CD4-positive, alpha-beta T cell treated with Interleukin-1 beta for 1 hour (primary cell): ENCODE results near the gene ADCY5.

Source experiments
- DNase-seq, 2 donors: peaks; one replicate each; pipeline ENCODE4 v3.0.0-alpha.2; 2020 to 2022

ADCY5 gene

DNA sequence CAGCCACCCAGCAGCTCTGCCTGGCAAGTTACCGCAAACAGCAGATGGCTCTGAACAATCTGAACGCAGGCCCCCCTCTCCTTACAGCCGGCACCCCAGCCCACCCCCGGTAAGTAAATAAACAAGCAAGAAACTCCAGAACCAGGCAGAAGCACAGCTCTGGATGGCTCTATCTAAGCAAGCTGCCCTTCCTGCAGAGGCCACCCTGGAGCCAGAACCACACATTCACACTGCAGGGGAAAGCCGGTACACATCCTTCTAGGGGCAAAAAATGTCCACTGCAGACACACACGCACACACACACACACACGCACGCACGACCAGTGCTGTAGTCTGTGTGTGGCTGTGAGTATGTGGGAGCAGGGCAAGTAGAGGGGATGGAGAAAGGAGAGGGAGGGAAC lies 63.9 kb downstream of the ADCY5 start:
- DNase-seq, result no peak

DNA sequence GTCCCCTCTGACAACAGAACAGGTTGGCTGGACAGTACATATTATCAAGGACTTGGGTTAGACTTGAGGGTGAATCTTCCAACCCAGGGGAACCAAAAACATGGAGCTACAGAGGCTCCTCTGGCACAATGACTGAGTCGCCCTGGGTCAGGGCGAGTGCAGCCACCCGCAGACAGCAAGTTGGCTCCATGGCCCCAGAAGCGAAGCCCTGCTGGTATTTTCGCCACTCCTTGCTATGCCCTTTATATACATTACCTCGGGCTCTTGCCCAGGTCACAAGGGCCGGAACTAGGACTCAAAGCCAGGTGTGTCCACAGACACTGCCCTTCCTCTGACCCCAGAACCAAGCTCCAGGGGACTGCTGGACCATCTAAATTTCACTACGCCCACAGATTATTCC lies 64.6 kb downstream of the ADCY5 start:
- DNase-seq, result no peak

DNA sequence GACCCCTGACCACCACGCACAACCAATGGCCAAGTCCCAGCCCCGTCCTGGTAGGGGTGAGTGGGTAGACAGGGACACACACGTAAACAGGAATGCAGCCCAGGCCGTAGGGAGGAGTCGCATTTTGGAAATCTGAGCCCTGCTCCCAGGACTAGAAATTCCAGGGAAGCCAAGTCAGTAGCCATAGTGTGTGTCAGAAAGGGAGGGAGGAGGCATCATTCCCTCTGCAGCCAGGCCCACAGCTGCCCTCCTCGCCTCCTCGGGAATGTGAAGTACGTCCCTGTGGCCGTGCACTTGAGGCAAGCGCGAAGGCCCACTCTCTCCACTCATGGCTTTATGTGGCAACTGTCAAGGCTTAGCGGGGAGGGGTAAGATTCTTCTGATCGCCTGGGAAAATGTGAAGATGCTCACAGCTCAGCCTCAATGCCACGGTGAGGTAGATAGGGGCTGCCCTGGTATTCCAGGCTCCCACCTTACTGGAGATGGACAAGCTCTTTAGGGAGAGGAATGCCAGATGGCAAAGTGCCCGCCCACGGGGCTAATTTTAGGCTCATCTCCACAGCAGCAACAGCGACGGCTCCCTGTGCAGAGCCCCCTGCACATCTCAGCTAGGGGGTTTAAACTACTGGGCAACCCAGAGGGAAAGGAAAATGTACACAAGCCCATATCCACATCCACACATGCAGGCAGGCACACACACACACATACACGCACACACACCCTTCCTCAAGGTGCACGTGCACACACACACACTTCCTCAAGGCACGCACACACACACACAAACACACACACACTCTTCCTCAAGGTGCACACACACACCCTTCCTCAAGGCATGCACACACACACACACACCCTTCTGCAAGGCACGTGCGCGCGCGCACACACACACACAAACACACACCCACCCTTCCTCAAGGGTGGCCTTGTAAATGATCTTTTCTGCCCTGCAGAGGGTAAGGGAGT lies 65.5 kb downstream of the ADCY5 start:
- no peak for DNase-seq

DNA sequence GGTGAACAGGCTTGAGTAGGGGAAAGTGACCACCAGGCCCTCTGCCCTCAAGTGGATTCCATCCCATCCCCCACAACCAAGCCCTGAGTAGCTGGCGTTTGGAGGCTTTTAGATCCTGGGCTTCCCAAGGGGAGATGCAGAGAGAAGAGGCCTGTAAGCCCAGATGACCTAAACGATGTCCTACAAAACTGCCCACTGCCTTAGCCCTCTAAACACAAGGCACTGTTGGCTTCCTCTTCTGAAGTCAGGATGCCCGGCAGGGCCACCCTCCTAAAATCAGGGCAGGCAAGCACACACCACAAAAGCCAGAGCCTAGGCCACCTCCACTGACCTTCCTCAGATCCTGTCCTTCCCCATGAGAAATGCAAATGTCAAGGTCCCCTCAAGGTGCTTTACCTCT lies 68.6 kb downstream of the ADCY5 start:
- DNase-seq, result no peak

DNA sequence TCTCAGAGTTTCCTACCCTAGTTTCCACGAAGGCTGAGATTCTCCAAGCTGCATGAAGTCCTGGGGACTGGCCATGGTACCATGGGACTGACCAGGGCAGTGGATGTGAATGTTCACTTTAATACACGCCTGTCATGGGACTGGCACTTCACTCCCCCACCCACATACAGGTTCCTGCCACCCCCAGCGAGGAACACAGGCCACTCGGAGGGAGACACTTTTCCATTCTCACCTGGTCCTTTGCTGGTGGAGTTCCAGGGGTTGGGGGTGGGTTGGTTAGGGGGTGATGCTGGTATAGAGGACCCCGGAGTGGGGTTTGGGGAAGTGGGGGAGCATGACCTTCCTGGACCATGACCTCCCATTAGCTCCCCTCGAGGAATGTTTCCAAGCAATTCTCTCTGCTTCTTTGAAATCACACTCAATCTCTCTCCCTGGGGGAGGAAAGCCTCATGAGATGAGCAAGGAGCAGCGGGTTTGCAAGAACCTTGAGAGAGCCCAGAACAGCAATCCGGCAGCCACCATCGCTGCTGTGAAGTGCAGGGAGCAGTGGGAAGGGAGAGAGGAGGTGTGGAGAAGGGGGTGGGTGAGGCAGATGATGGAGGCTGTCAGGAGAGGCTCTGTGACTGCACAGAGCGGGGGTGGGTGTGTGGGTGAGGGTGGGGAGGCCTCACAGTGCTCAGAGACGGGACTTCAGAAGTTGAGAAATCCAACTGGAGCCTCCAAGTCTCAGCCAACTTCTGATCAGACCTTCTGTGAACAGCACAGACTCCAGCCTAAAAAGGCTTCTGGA lies 69.7 kb downstream of the ADCY5 start:
- DNase-seq, result no peak

DNA sequence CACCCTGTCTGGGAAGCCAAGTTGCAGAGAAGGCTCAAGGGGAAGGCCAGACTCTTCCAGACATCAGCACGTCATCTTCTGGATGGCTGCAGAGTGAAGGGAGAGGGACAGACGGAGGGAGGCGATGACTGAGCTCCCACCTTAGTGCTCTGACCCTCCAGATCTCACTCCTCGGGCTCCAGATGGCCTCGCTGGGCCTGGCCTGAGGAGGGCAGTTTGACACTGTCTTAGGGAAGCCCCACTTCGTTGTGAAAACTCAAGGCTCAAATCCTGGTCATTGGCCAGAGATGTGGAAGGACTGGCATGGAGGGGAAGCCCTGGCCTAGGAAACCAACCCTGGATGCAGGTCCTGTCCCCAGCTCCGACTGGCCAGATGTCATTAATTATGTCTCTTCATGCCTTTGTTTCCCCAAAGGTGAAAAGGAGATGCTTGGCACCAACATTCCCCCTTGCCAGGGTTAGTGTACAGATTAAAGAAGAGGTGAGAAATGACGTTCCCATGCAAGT lies 70.4 kb downstream of the ADCY5 start:
- no peak for DNase-seq

DNA sequence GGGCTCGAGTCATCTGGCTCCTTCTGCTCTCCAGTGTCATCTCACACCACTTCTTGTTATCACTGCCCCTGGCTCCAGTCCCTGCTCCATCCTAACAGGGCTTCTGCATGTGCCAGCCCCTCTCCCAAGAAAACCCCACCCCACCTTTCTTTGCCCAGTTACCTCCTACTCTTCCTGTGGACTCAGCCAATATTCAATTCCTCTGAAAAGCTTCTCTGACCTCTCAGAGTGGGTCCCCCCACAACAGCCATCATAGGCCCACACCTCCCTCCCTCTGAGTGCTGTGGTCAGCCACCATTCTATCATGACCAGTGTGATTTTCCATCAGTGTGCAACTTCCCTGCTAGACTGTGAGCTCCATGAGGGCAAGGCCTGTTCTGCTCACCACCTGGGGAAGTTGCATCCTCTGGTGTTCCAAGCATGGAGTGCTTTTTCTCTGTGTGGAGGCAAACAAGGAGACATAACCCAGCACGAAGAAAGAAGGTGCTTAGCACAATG lies 71.6 kb downstream of the ADCY5 start:
- DNase-seq, result no peak

DNA sequence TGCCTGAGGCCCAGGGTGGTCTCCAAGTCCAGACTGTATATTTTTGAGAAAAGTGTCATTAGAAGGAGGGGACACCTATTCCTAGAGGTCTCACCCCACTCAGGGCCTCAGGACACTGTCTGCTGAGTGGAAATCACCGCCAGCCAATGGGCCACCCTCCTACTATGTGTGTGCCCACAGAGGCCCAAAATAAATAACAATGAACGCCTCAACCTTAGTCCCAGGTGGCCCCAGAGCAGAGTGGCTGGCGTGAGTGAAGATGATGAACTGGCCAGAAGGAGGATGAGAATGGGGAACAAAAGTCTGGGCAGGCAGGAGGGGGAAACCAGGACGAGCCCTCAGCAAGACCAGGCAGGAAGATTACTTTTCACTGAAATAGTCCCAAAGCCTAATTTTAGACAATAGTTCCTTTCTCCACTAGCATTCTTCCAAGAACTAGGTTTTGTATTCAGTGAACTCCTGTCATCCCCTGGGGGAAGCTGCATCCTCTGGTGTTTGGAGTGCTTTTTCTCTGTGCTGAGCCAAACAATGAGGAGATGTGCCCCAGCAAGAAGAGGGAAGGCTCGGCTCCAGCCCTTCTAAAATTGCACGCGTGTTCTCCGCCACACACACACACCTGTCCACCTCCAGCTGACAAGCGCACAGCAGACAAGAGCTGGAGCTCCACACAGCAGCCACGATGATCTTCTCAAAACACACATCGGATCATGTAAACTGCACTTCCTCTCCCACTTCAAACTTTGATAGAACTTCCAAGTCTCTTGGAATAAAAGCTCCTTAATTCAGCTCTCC lies 72.2 kb downstream of the ADCY5 start:
- DNase-seq, result no peak

DNA sequence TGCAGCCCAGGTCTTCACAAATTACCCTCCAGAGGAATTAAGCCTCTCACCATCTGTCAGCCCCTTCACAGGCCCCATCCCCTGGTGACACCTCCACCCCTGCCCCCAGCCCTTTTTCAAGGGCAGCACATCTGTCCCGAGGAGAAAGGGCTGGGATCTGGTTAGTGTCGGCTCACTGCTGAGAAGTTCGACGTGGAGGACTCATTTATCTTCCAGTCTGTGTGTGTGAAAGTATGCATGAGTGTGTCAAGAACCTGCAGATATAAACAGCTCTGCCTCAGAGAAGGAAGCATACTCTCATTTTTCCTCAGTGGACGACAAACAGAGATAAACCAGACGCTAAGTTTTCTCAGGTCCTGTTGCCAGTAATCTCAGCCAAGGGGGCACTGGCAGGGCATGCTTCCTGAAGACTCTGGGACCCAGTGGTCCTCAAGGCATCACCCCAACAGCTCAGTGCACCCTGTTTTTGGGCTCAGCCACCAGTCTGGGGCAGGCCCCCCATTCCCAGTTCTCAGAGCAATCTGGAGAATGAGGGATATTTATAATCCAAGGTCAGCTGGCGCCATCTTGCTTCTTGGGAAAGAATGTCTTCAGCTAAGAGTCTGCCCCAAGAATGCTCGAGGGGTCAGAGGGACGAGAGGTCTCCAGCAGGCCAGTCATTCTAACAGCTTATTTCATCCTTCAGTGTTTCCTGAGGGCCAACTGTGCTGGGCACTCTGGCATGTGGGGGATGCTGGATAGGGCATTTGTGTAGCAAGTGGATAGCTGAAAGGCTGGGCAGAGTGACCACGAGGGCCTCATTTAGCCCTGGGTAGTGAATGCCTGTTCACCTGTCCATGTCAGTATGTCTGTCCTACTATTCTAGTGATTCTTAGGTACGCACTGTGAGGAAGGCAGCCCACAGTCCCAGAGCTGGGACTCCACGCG lies 73.6 kb downstream of the ADCY5 start:
- no peak for DNase-seq

DNA sequence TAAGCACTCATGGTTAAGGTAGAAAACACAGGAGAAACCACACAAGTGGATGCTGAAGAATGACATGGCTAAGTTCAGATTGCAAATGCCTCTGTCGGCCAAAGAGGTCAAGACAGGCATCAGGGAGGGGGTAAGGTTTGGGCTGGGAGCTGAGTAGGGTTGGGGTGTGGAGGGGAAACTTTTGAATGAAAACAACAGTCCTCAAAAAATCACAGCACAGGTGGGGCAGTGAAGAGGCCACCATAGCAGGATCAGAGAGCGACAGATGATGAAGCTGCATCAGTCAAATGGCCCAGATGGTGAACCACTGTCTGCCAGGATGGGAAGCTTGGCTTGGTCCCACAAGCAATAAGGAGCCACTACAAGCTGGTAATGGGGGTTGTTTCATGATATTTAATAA lies 74.9 kb downstream of the ADCY5 start:
- DNase-seq, result no peak

DNA sequence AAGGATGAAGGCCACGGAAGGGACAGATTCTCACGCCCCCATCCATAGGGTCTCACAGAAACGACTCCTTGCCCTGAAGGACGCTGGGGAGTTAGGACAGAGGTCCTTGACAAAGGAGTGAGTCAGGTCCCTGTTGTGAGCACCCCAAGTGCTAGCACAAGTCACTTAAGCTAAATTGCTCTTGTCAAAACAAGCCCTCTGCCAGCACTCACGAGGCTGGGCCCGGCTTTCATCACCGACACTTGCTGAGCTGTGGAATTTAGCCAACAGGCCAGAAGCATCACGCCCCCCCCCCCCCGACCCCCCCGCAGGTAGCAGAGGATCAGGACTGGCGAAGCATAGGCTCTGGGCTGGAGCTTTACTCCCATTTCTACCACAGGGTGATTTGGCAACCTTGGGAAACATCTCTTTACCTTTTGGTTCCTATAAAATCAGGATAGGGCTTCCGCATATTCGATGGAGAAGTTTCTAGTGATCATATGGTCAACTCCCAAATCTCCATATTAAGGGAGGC lies 75.4 kb downstream of the ADCY5 start:
- DNase-seq, result no peak

DNA sequence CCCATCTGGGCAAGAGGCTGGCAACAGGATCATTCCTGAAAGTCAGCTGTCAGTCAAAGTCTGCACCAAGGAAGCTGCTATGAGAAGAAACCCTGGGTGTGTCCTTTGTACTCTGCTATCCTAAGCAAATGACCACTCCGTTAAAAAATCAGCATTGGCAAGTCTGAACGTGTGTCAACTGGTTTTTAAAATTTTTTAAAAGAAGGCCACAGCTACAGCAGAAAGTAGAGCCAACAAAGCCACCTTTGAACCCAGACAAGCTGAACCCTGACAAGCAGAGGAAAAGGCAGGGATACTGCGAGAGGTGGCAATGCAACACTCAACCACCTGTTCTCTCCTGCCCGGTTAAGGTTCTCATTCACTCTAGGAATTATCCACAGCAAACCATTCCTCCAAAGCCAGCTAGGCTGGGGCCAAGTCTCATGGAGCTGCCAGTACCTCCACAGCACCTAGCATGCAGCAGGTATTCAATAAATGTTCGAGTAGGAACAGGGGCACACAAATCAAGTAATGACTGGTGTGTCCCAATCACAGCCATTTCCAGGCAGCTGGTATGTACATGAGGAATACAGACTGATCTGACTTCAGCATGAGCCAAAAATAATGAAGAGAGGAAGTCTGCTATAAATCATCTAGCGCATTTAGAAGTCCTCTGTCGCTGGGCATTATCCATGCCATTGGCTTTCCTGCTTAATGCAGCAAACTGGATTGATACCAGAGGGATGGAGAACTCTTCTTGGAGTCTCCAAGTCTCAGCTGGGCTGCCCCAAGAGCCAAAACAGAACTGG lies 76.0 kb downstream of the ADCY5 start:
- DNase-seq, result no peak

DNA sequence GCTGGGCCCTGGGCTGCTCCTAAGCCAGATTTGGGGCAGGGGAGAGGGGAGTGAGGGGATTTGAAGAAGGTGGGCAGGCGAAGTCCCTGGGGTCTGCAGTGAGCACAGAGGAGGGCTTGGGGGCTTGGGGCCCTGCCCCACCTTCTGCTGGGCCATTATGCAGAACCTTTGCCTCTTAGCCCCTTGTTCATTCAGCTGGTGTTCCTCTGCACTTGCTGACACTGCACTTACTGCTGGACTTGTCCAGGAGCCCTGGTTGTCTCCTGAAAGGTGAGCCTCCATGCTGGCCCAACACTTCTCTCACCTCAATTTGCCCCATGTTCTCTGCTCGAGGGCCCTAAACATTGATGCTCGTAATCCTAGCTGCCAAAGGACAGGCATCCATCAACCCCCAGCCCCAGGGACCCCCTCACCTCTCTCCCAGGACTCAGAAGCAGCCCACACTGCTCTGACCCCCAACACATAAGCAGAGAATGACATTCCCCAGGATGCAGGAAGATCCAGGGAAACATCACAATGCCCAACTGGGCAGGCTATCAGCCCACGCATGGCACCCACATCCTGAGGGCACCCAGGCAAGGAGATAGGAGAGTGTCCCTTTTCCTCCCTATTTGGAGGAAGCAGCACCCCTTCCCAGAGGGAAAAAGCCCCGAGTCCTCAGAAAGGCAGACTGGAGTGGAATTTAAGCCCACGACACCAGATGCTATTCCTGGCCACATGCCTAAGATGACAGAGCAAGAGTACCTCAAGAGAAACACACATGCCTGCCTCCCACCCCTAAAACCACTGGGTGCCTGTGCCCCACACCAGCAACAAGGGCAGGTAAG lies 76.8 kb downstream of the ADCY5 start:
- DNase-seq, result no peak

DNA sequence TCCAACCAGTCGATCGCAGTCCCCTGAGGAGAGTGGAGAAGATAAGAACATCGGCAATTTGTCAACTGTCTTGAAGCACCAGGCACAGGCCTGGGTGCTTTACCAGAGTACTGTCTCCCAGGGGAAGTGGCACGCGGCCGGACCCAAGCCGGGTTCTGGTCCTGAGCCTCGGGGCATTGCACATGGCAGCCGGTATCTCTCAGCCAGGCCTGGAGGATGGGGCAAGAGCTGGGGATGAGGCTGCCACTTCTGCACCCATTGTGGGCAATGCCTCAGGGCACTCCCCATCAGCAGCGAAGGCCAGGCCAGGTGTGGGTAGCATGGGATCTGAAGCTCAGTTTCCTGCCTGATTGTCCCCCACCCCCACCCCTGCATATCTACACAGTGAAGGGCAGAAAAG lies 77.5 kb downstream of the ADCY5 start:
- DNase-seq, result no peak

DNA sequence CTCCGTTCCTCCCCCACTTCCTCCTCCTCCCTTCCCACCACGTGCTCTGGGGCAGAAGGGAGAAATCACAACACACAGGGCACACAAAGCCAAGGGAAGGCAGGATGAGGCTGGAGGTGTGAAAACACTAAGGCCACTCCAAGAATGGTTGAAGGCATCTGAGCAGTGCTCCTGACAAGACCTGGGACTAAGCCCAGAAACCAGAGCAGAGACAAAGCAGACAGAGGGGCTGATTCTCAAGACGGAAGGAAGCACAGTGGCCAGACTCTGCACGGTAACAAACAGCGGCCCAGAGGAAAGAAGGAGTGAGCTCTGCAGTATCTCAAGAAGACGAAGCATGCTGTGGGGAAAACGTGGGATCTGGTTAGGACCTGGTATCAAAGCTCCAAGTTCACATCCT lies 78.1 kb downstream of the ADCY5 start:
- DNase-seq, result no peak

DNA sequence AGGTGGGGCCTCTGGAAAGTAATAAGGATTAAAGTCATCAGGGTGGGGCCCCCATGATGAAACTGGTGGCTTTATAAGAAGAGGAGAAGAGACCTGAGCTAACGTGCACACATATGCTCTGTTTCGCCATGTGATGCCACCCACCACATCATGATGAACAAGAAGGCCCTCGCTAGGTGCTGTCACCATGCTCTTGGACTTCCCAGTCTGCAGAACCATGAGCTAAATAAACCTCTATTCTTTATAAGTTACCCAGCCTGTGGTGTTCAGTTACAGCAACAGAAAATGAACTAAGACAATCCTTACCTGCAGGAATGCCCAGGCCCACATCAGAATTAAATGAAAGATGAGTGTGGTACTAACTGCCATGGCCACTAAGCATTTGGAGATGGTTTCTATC lies 79.8 kb downstream of the ADCY5 start:
- DNase-seq, result no peak

DNA sequence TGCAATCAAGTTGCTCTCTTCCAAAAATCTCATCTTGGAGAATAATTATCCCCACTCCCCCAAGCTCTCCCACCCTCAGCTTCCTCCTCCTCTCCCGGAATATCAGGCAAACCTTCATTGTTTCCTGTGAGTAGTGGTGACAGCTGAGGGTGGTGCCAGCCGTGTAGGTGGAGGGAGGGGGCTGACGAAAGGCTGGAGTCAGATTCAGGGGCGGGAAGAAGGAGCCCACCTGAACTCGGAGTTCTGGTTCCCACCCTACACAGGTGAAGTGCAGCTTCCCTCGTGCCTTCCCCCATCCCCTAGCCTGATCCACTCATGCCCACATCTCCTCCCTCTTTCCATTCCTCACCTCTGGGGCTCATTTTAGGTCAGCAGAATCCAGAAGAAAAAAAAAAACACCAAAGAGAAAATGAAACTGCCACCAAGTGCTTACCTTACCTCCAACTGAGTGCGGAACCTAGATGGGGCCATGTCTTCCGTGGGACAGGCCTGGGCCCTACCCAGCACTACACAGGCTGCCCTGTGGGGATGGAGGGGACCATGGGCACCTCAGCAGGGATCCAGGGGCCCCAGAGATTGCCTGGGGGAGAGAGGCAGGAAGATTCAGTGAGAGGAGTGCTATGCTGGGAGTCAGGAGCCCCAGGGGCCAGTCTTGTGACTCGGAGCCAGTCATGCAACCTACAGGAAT lies 81.3 kb downstream of the ADCY5 start:
- DNase-seq, result no peak

DNA sequence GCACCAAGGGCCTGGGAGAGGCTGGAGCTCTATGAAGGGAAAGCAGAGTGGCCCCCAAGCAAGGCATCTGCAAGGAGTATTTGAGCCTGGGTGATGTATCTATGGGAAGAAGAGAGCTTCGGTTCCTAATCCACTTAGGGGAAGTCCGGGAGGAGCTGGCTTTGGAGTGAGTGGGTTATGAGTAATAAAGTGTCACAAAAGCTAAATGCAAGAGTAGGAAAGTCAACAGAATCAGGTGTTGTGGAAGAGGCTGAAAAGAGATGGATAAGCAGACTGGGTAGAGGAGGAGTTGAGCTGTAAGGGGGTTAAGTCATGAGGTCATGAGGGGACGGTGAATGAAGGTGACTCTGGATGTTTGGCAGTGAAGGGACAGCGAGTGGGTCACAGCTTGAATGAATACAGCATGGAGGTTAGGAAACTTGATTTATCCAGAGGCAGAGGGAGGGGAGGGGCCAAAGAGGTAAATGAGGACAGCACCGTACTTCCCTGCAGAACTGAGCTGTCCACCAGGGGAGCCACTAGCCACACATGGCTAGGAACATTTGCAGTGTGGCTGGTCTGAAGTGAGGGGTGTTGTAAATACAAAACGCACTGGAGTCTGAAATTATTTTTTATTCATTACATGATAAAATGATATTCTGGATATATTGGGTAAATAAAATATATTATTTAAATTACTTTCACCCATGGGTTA lies 83.3 kb downstream of the ADCY5 start:
- DNase-seq, result no peak
